ENCODE data around the gene GHRHR.

DNA sequence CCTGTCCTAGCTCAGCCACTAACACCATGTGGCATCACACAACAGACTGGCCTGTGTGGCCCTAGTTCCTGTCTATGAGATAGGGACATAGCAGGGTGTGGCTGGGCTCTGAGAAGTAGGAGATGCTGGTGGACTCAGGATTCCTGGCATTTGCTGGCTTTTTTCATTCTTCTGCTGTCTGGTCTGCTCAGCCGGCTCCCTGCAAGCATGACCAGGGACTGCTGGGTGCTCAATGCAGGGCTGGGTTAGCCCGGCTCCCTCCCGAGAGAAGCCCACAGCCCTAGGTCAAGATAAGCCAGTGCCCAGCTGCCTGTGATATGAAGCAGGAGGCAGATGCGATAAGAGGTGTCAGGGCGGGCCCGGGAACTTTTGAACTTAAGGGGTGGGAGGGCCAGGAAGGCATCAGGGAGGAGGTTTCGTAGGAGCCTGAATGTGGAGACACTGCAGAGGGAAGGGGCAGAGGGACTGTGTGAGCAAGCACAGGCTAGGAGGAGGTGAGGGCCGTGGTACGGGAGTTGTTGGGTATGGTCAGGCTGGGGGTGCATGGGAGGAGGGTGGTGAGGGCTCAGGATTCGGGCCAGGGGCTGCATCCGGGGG lies 48.6 kb upstream of the GHRHR start:
- no peak for TF ChIP-seq CTCF (IDR thresholded peaks at IDR 0.05; ENCODE audit: poor library complexity, severe bottlenecking)
- no peak for TF ChIP-seq SMC3 (conservative IDR thresholded peaks at IDR 0.05; ENCODE audit: poor library complexity)
- no peak for TF ChIP-seq EZH2 (IDR thresholded peaks at IDR 0.05; ENCODE audit: borderline replicate concordance, insufficient read depth, low read length, poor library complexity, severe bottlenecking)
- TF ChIP-seq TAF1 (IDR thresholded peaks at IDR 0.05; ENCODE audit: low read depth), result no peak
- no peak for TF ChIP-seq EP300 (conservative IDR thresholded peaks at IDR 0.05; ENCODE audit: poor library complexity, severe bottlenecking)
- TF ChIP-seq POLR2AphosphoS5 (IDR thresholded peaks at IDR 0.05), result no peak
- no peak for TF ChIP-seq RAD21 (conservative IDR thresholded peaks at IDR 0.05)
- no peak for TF ChIP-seq MXI1 (conservative IDR thresholded peaks at IDR 0.05; ENCODE audit: poor library complexity, severe bottlenecking)
- TF ChIP-seq, protein P1, sequence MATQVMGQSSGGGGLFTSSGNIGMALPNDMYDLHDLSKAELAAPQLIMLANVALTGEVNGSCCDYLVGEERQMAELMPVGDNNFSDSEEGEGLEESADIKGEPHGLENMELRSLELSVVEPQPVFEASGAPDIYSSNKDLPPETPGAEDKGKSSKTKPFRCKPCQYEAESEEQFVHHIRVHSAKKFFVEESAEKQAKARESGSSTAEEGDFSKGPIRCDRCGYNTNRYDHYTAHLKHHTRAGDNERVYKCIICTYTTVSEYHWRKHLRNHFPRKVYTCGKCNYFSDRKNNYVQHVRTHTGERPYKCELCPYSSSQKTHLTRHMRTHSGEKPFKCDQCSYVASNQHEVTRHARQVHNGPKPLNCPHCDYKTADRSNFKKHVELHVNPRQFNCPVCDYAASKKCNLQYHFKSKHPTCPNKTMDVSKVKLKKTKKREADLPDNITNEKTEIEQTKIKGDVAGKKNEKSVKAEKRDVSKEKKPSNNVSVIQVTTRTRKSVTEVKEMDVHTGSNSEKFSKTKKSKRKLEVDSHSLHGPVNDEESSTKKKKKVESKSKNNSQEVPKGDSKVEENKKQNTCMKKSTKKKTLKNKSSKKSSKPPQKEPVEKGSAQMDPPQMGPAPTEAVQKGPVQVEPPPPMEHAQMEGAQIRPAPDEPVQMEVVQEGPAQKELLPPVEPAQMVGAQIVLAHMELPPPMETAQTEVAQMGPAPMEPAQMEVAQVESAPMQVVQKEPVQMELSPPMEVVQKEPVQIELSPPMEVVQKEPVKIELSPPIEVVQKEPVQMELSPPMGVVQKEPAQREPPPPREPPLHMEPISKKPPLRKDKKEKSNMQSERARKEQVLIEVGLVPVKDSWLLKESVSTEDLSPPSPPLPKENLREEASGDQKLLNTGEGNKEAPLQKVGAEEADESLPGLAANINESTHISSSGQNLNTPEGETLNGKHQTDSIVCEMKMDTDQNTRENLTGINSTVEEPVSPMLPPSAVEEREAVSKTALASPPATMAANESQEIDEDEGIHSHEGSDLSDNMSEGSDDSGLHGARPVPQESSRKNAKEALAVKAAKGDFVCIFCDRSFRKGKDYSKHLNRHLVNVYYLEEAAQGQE (IDR thresholded peaks at IDR 0.05; ENCODE audit: borderline replicate concordance), result no peak

All from neural cell (in vitro differentiated cells).